Ovary (tissue), 9 donors: ENCODE measurements around the gene AK1. TPM values are rescaled to one million over a fixed set of nuclear protein-coding genes. Genes with fewer than 3 reads are reported as not detected.

Source experiments
- DNase-seq, 5 donors: peaks; one replicate each; pipeline ENCODE4 v3.0.0-alpha.2; 2019 to 2020
- H3K27ac ChIP-seq, 2 donors: fragments of 200-600 bp; one replicate each; pipeline versions ENCODE4 v1.5.1 to v1.8.0; 2019 to 2022
- H3K27me3 ChIP-seq: fragments of 200-600 bp; one replicate; pipeline ENCODE4 v1.8.0; 2022
- H3K36me3 ChIP-seq: fragments of 200-600 bp; sonication (generic); one replicate; pipeline ENCODE4 v1.5.1; 2019
- H3K4me1 ChIP-seq: one replicate; pipeline ENCODE4 v1.8.1; 2013; ENCODE audit warnings: mild to moderate bottlenecking, moderate library complexity; ENCODE audit not compliant: insufficient read depth
- H3K4me3 ChIP-seq: fragments of 200-600 bp; sonication (generic); one replicate; pipeline ENCODE4 v1.5.1; 2017
- H3K9me3 ChIP-seq, 2 donors: fragments of 200-600 bp in 1 of 2; sonication (generic) in 1 of 2; one replicate each; pipeline versions ENCODE4 v1.5.1 to v1.8.1; 2013 to 2019; ENCODE audit warnings: mild to moderate bottlenecking in 1 of 2, moderate library complexity in 1 of 2
- EP300 ChIP-seq: sonication (generic); formaldehyde crosslinking; IDR thresholded peaks from one replicate; pipeline ENCODE4 v1.6.1; 2017; ENCODE audit warnings: antibody characterized with exemption
- POLR2A ChIP-seq: fragments of 450-650 bp; IDR thresholded peaks from one replicate; pipeline ENCODE4 v1.6.1; 2017; ENCODE audit warnings: antibody characterized with exemption, mild to moderate bottlenecking, moderate library complexity
- WGBS, 3 donors: extraction: QIAGEN DNeasy Blood & Tissue Kit in 1 of 3; methylation state at CpG; one replicate each; pipeline versions ENCODE4 v1.1.5 to v1.1.7; 2013 to 2017; 5-methylcytosine and 5-hydroxymethylcytosine counted together
- intact Hi-C, 4 donors: fragments of 100-400 bp; cut with DNase I; formaldehyde crosslinking; loops; one replicate each; pipeline versions ENCODE4 v1.11.0 to v1.15.1; 2022 to 2023
- polyA plus RNA-seq, 2 donors: library from polyadenylated mRNA; stranded (reverse); fragments of 200-250 nt in 1 of 2; fragments of 350-450 nt in 1 of 2; fragmentation: Illumina TruSeq in 1 of 2; extraction: RNeasy Lipid Tissue Mini Kit (QIAGEN cat#74804) in 1 of 2; gene quantifications; one replicate each; pipeline ENCODE4 v1.2.3, GENCODE V29; 2013 to 2014
- total RNA-seq, 7 donors: library from RNA; depleted of rRNA in 2 of 7; stranded (reverse); fragments of >200 nt in 2 of 7; fragmentation: NEBNext Ultra II Directional in 3 of 7; extraction: Animal tissue kit (Norgen Biotek cat#: 25700) in 3 of 7; gene quantifications; one replicate each; pipeline versions ENCODE4 v1.1.0 to v1.2.4, GENCODE V29; 2016 to 2023
- TF ChIP-seq, protein P1 (sequence below), 3 donors: fragments of 450-650 bp in 2 of 3; fragments of 200-600 bp in 1 of 3; IDR thresholded peaks; one replicate each; pipeline versions ENCODE4 v1.5.1 to v1.8.0; 2016 to 2022; ENCODE audit warnings: antibody characterized with exemption in 3 of 3, mild to moderate bottlenecking in 1 of 3
- donor health status: DM: no; HTN: no; CAD: no; lungs with moderate emphysema.
- donor health status: DM: no; HTN: no; CAD: no.
- donor health status: Bipolar disorder and iron deficiency.
- donor health status: DM: yes; HTN: yes; CAD: no.
- donor health status: DM: no; HTN: no; CAD: no.
- donor health status: DM: yes; HTN: yes; CAD: no.

The AK1 gene
- total and polyA plus RNA-seq, 9 donors: 30.9 to 174 (median 119) TPM

DNA sequence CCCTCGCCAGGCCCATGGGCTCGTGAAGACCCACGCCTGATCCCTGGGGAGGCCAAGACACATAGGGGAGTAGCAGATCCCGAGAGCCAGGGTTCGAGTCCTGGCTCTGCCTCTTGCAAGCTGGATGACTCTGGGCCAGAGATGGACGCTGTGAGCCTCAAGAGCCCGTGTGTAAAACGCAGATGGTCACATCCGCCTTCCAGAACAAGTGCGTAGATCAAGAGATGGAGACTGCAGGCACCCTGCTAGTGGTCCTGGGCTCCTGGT, 31.1 kb upstream of the AK1 start:
- intact Hi-C loops: no loop called here
- Histone ChIP-seq H3K4me1 (peaks cover 19% of the 10 kb centered on the region), H3K27me3 (no peaks in the 10 kb centered on the region), H3K36me3 (no peaks in the 10 kb centered on the region), H3K9me3 (no peaks in the 10 kb centered on the region), H3K4me3 (no peak overlapping the region), H3K27ac (no peak overlapping the region)
- peak in 1 of 5 donors; percentile 33 for DNase-seq
- no peak for TF ChIP-seq POLR2A
- TF ChIP-seq, protein P1, sequence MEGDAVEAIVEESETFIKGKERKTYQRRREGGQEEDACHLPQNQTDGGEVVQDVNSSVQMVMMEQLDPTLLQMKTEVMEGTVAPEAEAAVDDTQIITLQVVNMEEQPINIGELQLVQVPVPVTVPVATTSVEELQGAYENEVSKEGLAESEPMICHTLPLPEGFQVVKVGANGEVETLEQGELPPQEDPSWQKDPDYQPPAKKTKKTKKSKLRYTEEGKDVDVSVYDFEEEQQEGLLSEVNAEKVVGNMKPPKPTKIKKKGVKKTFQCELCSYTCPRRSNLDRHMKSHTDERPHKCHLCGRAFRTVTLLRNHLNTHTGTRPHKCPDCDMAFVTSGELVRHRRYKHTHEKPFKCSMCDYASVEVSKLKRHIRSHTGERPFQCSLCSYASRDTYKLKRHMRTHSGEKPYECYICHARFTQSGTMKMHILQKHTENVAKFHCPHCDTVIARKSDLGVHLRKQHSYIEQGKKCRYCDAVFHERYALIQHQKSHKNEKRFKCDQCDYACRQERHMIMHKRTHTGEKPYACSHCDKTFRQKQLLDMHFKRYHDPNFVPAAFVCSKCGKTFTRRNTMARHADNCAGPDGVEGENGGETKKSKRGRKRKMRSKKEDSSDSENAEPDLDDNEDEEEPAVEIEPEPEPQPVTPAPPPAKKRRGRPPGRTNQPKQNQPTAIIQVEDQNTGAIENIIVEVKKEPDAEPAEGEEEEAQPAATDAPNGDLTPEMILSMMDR (IDR thresholded peaks at IDR 0.05): no peak
- no peak for TF ChIP-seq EP300
- 92 to 95% (median 94%) methylated on average over 10 of the region's 10 CpGs for WGBS, 3 donors

DNA sequence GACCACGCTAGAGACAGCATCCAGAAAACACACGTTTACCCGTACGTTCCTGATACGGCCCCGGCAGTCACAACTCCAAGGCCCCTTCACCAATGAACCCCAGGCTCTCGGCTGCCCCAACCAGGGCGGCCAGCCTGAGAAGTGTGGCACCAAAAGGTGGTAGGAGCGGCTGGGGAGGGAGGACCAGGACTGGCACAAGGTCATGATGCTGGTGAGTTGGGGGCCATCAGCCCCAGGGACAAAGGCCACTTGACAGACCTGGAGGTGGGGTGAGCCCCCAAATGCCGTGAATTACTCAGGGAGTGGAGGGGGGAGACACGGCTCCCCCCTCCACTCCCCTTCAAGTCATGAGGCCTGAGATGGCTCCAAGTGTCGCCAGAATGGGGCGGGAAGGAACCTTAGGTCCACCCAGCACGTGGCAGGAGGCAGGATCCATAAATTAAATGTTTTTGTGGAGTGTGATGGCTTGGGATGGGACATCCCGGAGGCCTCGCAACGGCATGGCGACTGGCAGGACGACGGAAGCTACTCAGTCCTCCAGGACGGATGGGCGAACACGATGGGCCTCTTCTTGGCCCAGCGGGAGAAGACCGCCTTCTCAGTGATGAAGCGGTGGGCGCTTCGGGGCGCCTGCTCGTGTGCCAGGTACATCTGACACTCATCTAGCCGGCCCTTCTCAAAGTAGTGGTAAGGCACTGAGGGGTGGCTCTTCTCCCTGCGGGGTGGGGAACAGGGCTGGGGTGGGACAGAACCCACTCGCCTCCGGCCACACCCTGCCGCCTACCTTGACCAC, 30.6 kb upstream of the AK1 start:
- WGBS, 3 donors: 83 to 85% (median 84%) methylated on average over 34 to 35 of the region's 35 CpGs
- H3K27ac ChIP-seq: no peak overlapping the region

DNA sequence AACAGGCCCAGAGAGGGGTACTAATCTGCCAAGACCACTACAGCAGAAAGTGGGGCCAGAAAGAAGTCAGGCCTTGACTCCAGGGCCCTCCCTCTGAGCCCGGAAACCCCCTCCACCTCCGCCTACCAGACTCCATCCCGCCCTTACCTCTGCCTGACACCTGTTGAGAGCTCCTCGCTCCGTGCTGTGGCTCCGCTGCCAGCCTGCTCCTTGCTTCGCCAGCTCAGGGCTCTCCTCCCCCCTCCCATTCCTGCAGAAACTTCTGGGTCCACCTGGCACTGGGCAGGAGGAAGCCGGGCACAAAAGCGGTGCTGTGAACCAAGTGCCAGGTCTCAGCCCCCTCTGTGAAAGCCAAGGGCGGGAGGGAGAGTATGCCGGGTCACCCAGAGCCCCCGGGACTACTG, 28.3 kb upstream of the AK1 start:
- WGBS, 3 donors: 65 to 79% (median 76%) methylated on average over 12 of the region's 12 CpGs
- peak in 2 of 5 donors; percentile 45 to 48 for DNase-seq
- no peak overlapping the region for H3K4me3 ChIP-seq

More for the DNA sequence above, 30.6 kb upstream of the AK1 start:
- Histone ChIP-seq H3K9me3 (no peaks in the 10 kb centered on the region), H3K4me1 (peaks cover 21% of the 10 kb centered on the region), H3K27me3 (no peaks in the 10 kb centered on the region), H3K4me3 (no peak overlapping the region), H3K36me3 (no peaks in the 10 kb centered on the region)
- TF ChIP-seq, protein P1 (IDR thresholded peaks at IDR 0.05): no peak
- TF ChIP-seq POLR2A: no peak
- TF ChIP-seq EP300: no peak
- intact Hi-C loops: no loop called here
- DNase-seq: peak in 1 of 5 donors; percentile 36

DNA sequence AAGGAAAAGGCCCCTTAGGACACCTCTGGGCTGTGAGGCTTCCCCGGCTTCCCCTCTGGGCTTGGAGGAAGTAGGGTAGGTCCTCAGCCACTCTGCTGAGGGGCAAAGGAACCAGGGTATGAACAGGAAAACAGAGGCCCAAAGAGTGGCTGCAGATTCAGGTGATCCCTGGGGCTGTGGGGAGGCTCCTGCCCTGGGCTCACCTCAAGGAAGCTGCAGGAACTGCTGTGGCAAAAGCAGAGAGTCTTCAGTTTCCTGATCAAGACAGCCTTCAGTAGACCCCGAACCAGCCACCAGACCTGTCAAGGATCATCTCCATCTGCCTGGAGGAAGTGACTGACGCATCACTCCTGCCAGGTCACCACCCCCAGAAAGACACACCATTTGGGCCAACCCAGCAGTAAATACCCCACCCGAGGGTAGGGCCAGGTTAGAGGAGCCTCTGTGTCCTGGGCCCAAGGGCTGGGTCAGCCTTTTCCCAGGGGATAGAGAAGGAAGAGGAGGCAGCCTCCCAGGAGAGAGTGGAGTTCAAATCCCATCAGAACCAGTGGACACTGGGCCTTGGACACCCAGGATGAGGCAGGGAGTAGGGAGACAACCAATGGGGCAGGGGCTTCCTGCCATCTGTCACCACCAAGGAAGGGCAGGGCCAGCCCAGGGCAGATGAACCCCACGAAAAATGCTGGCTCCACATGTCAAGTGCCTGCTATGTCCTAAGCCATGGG, 27.7 kb upstream of the AK1 start:
- Histone ChIP-seq H3K36me3 (no peaks in the 10 kb centered on the region), H3K27me3 (no peaks in the 10 kb centered on the region), H3K4me3 (no peak overlapping the region), H3K9me3 (no peaks in the 10 kb centered on the region), H3K4me1 (peaks cover 21% of the 10 kb centered on the region), H3K27ac (peak overlapping the region; percentile 13 to 86)
- intact Hi-C loops: no loop called here
- no peak for TF ChIP-seq EP300
- 68 to 82% (median 69%) methylated on average over 5 of the region's 5 CpGs for WGBS, 3 donors
- DNase-seq: peak in 1 of 5 donors; percentile 30

More for the DNA sequence above, 28.3 kb upstream of the AK1 start:
- no peaks in the 10 kb centered on the region for H3K36me3 ChIP-seq
- H3K4me1 ChIP-seq: peaks cover 21% of the 10 kb centered on the region
- no peaks in the 10 kb centered on the region for H3K9me3 ChIP-seq
- H3K27me3 ChIP-seq: no peaks in the 10 kb centered on the region
- intact Hi-C loops: no loop called here
- TF ChIP-seq POLR2A: no peak
- TF ChIP-seq, protein P1 (IDR thresholded peaks at IDR 0.05): no peak
- TF ChIP-seq EP300: no peak
- H3K27ac ChIP-seq: peak overlapping the region; percentile 7 to 86

DNA sequence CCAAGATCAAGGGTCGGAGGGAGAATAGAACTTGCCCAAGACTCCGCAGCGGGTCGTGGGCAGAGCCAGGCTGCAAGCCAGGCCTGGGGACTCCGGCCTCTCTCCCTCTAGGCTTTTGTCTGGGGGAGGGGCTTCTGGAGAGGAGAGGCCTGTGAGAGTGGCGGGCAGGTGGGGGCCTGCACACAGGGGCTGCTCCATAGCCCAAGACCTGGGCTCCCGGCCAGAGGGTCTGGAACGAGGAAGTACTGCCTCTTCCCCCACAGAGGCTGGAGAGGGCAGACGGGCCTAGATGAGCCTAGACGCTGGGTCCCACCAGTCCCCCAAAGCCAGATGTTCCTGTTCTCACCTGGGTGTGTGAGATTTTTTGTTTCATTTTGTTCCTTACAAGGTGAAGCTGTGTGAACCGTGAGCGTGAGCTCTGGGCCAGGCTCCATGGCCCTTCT, 27.1 kb upstream of the AK1 start:
- Histone ChIP-seq H3K36me3 (no peaks in the 10 kb centered on the region), H3K27me3 (no peaks in the 10 kb centered on the region), H3K4me1 (peaks cover 27% of the 10 kb centered on the region), H3K9me3 (no peaks in the 10 kb centered on the region), H3K27ac (peak overlapping the region; percentile 13 to 86), H3K4me3 (no peak overlapping the region)
- DNase-seq: peak; percentile 73 to 90 (median 84)
- WGBS, 3 donors: 9 to 14% (median 12%) methylated on average over 12 of the region's 12 CpGs
- intact Hi-C loops: no loop called here
- TF ChIP-seq EP300: no peak
- TF ChIP-seq POLR2A: no peak
- TF ChIP-seq, protein P1 (IDR thresholded peaks at IDR 0.05): no peak
